Measurements from ENCODE around the gene UBE2F.
A peak's percentile ranks its signal among the peaks of the same experiment; 100 is the strongest.
"Not testable (repeated sequence)": the region's sequence is repeated elsewhere in the genome, so short reads cannot be mapped to it uniquely, and the experiment has no call there.

UBE2F gene

DNA sequence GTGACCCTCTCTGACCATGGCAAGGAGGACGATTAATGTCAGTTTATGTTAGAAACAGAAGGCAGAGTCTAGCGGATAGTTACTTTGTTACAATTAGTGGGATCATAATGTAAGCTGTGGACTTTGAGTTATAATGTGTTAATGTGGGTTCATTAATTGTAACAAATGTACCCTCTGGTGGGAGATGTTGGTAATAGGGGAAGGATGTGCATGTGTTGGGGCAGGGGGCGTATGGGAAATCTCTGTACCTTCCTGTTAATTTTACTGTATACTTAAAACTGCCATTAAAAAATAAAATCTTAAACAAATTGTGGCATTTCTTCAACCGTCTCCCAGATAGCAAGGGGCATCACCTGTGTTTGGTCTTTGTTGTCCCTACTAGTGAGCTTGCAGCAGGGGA lies 4.8 kb downstream of the UBE2F start:
- DNase-seq (ENCODE audit: low spot score in 2 of 2): no peak
- H3K4me1 Mint-ChIP-seq: peaks cover 54% of the 10 kb centered on the region
- no peaks in the 10 kb centered on the region for H3K9me3 Mint-ChIP-seq
- H3K27me3 Mint-ChIP-seq: no peaks in the 10 kb centered on the region
- peaks cover 15% of the 10 kb centered on the region for H3K36me3 Mint-ChIP-seq (ENCODE audit: insufficient read depth)
- H3K4me3 Mint-ChIP-seq: no peak overlapping the region
- no peak overlapping the region for H3K27ac Mint-ChIP-seq (ENCODE audit: low read depth)
- no peak for ATAC-seq (replicated peaks; ENCODE audit: extremely low read depth, poor library complexity, severe bottlenecking)

GRCh38 chr2:237972211-237972610 lies 5.4 kb downstream of the UBE2F start:
- no peak overlapping the region for H3K27ac Mint-ChIP-seq (ENCODE audit: low read depth)
- DNase-seq (ENCODE audit: low spot score in 2 of 2): no peak
- peaks cover 13% of the 10 kb centered on the region for H3K36me3 Mint-ChIP-seq (ENCODE audit: insufficient read depth)
- H3K4me3 Mint-ChIP-seq: no peak overlapping the region
- no peaks in the 10 kb centered on the region for H3K9me3 Mint-ChIP-seq
- H3K4me1 Mint-ChIP-seq: peaks cover 55% of the 10 kb centered on the region
- ATAC-seq (replicated peaks; ENCODE audit: extremely low read depth, poor library complexity, severe bottlenecking): no peak
- H3K27me3 Mint-ChIP-seq: no peaks in the 10 kb centered on the region

DNA sequence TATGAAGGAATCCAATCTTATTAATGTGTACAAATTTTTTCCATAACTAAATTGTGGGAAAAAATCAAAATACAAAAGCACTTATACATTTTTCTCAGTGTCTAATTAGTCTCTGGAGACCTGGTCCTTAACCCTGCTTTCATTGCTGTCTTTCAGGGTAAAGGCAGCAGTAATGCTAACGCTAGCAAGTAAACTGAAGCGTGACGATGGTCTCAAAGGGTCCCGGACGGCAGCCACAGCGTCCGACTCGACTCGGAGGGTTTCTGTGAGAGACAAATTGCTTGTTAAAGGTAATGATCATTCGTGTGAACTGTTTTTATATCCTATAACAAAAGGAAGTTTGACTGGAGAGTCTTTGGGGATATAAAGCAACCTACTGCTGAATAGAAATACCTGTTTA lies 6.1 kb downstream of the UBE2F start:
- no peak for DNase-seq (ENCODE audit: low spot score in 2 of 2)
- no peak overlapping the region for H3K4me3 Mint-ChIP-seq
- peaks cover 58% of the 10 kb centered on the region for H3K4me1 Mint-ChIP-seq
- H3K27ac Mint-ChIP-seq (ENCODE audit: low read depth): no peak overlapping the region
- no peaks in the 10 kb centered on the region for H3K9me3 Mint-ChIP-seq
- no peaks in the 10 kb centered on the region for H3K27me3 Mint-ChIP-seq
- peaks cover 13% of the 10 kb centered on the region for H3K36me3 Mint-ChIP-seq (ENCODE audit: insufficient read depth)
- ATAC-seq (replicated peaks; ENCODE audit: extremely low read depth, poor library complexity, severe bottlenecking): no peak

DNA sequence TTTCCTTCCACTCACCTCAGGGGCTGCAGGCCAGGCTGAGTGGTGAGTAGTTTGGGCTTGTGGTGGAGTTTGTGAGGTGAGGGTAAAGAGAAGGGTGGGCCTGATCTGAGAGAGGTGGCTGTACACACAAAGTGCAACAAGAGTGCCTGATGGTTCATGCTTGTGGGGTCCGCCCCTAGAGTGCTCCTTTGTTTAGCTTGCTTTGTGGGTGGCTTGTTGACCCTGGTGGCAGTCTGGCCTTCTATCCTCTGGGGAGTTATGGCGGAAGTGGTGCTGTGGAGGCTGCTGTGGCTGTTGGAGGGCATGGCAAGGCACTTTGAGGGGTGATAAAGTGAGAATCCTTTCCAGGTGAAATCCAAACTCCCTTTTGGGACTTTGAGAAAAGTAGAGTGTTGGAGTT lies 10.6 kb downstream of the UBE2F start:
- H3K36me3 Mint-ChIP-seq (ENCODE audit: insufficient read depth): peaks cover 18% of the 10 kb centered on the region
- H3K27me3 Mint-ChIP-seq: no peaks in the 10 kb centered on the region
- peak overlapping the region; percentile 56 for H3K27ac Mint-ChIP-seq (ENCODE audit: low read depth)
- H3K4me1 Mint-ChIP-seq: peaks cover 56% of the 10 kb centered on the region
- no peaks in the 10 kb centered on the region for H3K9me3 Mint-ChIP-seq
- ATAC-seq (replicated peaks; ENCODE audit: extremely low read depth, poor library complexity, severe bottlenecking): no peak
- no peak overlapping the region for H3K4me3 Mint-ChIP-seq
- no peak for DNase-seq (ENCODE audit: low spot score in 2 of 2)

DNA sequence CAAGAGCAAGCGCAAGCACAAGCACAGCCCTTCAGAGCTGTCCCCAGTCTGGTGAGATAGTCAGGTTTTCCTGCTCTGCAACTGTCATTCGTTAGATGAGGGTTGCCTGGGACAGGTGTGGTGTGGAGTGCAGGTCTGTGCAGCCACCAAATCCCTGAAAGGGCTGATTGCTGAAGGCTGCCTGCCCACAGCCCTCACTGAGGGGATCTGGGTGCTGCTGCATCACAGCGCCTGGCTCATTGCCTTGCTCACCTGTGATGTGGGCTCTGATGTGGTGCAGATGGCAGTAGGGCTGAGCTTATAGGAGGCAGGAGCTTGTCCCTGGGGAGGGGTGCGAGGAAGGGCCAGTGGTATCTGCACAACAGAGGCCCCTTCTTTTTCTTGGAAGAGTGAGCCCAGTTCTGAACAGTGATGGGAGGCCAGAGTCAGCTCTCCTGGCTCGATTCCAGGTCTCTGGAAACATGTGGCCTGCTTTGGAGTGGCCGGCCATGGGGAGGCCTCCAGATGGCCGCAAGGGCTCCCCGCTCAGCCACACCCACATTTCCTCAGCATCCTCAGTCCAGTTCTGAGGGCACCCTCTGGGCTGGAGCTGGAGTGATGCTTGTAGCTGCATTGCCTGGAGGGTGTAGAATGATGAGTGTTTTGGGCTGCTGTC lies 11.4 kb downstream of the UBE2F start:
- Mint-ChIP-seq H3K36me3 (ENCODE audit: insufficient read depth) (peaks cover 18% of the 10 kb centered on the region), H3K27ac (ENCODE audit: low read depth) (peak overlapping the region; percentile 56), H3K9me3 (no peaks in the 10 kb centered on the region), H3K4me3 (no peak overlapping the region), H3K27me3 (no peaks in the 10 kb centered on the region), H3K4me1 (peaks cover 61% of the 10 kb centered on the region)
- DNase-seq (ENCODE audit: low spot score in 2 of 2): no peak
- ATAC-seq (replicated peaks; ENCODE audit: extremely low read depth, poor library complexity, severe bottlenecking): no peak

- no peak for ATAC-seq (replicated peaks; ENCODE audit: extremely low read depth, poor library complexity, severe bottlenecking)
- no peaks in the 10 kb centered on the region for H3K27me3 Mint-ChIP-seq
- H3K4me3 Mint-ChIP-seq: no peak overlapping the region
Observed at GRCh38 chr2:237979331-237979730, 12.5 kb downstream of the UBE2F start.

GRCh38 chr2:237980087-237980486 lies 13.3 kb downstream of the UBE2F start:
- H3K4me3 Mint-ChIP-seq: no peak overlapping the region
- peaks cover 75% of the 10 kb centered on the region for H3K4me1 Mint-ChIP-seq
- ATAC-seq (replicated peaks; ENCODE audit: extremely low read depth, poor library complexity, severe bottlenecking): no peak
- no peaks in the 10 kb centered on the region for H3K27me3 Mint-ChIP-seq
- peak overlapping the region; percentile 77 for H3K27ac Mint-ChIP-seq (ENCODE audit: low read depth)
- no peak for DNase-seq (ENCODE audit: low spot score in 2 of 2)
- H3K9me3 Mint-ChIP-seq: no peaks in the 10 kb centered on the region
- peaks cover 10% of the 10 kb centered on the region for H3K36me3 Mint-ChIP-seq (ENCODE audit: insufficient read depth)

More at GRCh38 chr2:237979331-237979730, 12.5 kb downstream of the UBE2F start:
- no peak for DNase-seq (ENCODE audit: low spot score in 2 of 2)
- H3K4me1 Mint-ChIP-seq: peaks cover 69% of the 10 kb centered on the region
- peak overlapping the region; percentile 77 for H3K27ac Mint-ChIP-seq (ENCODE audit: low read depth)
- H3K9me3 Mint-ChIP-seq: no peaks in the 10 kb centered on the region
- H3K36me3 Mint-ChIP-seq (ENCODE audit: insufficient read depth): peaks cover 14% of the 10 kb centered on the region

- no peak for ATAC-seq (replicated peaks; ENCODE audit: extremely low read depth, poor library complexity, severe bottlenecking)
- H3K4me3 Mint-ChIP-seq: no peak overlapping the region
- H3K4me1 Mint-ChIP-seq: peaks cover 78% of the 10 kb centered on the region
- peak overlapping the region; percentile 67 for H3K27ac Mint-ChIP-seq (ENCODE audit: low read depth)
- H3K27me3 Mint-ChIP-seq: no peaks in the 10 kb centered on the region
- no peaks in the 10 kb centered on the region for H3K9me3 Mint-ChIP-seq
- peaks cover 9% of the 10 kb centered on the region for H3K36me3 Mint-ChIP-seq (ENCODE audit: insufficient read depth)
- DNase-seq (ENCODE audit: low spot score in 2 of 2): no peak
Observed at GRCh38 chr2:237980751-237981150, 13.9 kb downstream of the UBE2F start.

DNA sequence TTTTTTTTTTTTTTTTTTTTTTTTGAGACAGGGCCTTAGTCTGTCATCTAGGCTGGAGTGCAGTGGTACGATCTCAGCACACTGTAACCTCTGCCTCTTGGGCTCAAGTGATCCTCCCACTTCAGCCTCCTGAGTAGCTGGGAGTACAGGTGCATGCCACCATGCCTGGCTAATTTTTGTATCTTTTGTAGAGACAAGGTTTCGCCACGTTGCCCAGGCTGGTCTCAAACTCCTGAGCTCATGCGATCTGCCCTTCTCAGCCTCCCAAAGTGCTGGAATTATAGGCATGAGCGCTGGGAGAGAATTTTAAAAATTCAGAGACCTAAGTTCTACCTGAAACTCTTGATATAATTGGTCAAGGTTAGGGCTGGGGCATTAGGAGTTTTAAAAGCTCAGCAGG lies 14.8 kb downstream of the UBE2F start:
- not testable (repeated sequence) for H3K27ac Mint-ChIP-seq (ENCODE audit: low read depth); H3K9me3 Mint-ChIP-seq; H3K27me3 Mint-ChIP-seq; H3K36me3 Mint-ChIP-seq (ENCODE audit: insufficient read depth); H3K4me3 Mint-ChIP-seq; ATAC-seq (replicated peaks; ENCODE audit: extremely low read depth, poor library complexity, severe bottlenecking); DNase-seq (ENCODE audit: low spot score in 2 of 2)
- peaks cover 74% of the 10 kb centered on the region for H3K4me1 Mint-ChIP-seq

DNA sequence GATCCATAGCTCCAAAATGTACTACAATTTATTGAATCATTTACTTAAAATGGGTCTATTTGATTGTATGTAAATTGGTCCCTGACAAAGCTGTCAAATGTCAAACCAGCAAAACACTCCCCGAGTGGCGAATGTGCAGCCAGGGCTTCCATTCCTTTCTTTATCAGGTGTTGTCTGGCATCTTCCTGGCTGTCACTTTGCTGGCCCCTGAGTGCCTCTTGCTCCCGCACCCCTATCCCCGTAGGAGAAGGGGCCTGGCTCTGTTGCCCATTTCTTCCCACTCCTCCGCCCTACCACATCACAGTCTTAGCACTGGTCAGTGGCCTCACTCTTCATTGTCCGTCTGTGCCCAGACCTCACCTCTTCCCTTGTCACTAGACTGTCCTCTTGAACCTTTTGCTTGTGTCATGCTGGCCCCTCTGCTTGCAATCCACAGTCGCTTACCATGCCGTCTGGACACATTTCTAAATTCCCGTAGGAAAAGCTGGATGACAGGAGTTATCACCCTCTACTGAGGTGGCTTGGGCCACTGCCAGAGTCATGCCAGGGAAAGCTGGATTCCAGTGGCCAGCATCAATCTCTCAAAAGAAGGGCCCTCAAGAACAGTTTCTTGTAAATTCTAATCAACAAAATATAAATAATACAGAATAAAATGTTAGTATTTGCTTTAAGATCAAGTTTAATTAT lies 15.4 kb downstream of the UBE2F start:
- Mint-ChIP-seq H3K4me1 (peaks cover 75% of the 10 kb centered on the region), H3K9me3 (no peaks in the 10 kb centered on the region), H3K36me3 (ENCODE audit: insufficient read depth) (peaks cover 9% of the 10 kb centered on the region), H3K27ac (ENCODE audit: low read depth) (no peak overlapping the region), H3K27me3 (no peaks in the 10 kb centered on the region), H3K4me3 (no peak overlapping the region)
- DNase-seq (ENCODE audit: low spot score in 2 of 2) (no peak), ATAC-seq (replicated peaks; ENCODE audit: extremely low read depth, poor library complexity, severe bottlenecking) (no peak)

DNA sequence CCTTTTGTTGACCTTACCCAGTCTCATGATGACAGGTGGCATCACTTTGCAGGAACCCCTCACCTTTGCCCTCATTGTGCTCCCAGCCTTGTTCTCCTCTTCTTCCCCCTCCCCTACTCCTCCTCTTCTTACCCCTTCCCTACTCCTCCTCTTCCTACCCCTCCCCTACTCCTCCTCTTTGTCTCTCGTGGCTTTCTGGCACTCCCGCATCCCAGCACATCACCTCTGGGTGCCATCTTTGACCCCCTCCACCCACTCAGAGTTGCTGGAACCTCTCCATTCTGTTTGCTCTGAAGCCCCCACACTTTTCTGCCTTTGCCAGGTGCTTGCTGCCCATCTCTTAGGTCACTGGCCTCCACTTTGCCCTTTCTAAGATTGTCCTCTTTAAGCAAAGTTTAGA lies 17.1 kb downstream of the UBE2F start:
- Mint-ChIP-seq H3K9me3 (no peaks in the 10 kb centered on the region), H3K4me1 (peaks cover 67% of the 10 kb centered on the region)
- ATAC-seq (replicated peaks; ENCODE audit: extremely low read depth, poor library complexity, severe bottlenecking): no peak

GRCh38 chr2:237987268-237987667 lies 20.5 kb downstream of the UBE2F start:
- Mint-ChIP-seq H3K27ac (ENCODE audit: low read depth) (peak overlapping the region; percentile 45), H3K4me3 (no peak overlapping the region), H3K27me3 (no peaks in the 10 kb centered on the region), H3K9me3 (no peaks in the 10 kb centered on the region), H3K36me3 (ENCODE audit: insufficient read depth) (peaks cover 23% of the 10 kb centered on the region), H3K4me1 (peaks cover 42% of the 10 kb centered on the region)
- DNase-seq (ENCODE audit: low spot score in 2 of 2): no peak
- ATAC-seq (replicated peaks; ENCODE audit: extremely low read depth, poor library complexity, severe bottlenecking): no peak

More for the DNA sequence above, 17.1 kb downstream of the UBE2F start:
- H3K36me3 Mint-ChIP-seq (ENCODE audit: insufficient read depth): peaks cover 17% of the 10 kb centered on the region
- DNase-seq (ENCODE audit: low spot score in 2 of 2): no peak
- H3K4me3 Mint-ChIP-seq: no peak overlapping the region
- no peak overlapping the region for H3K27ac Mint-ChIP-seq (ENCODE audit: low read depth)
- H3K27me3 Mint-ChIP-seq: no peaks in the 10 kb centered on the region

DNA sequence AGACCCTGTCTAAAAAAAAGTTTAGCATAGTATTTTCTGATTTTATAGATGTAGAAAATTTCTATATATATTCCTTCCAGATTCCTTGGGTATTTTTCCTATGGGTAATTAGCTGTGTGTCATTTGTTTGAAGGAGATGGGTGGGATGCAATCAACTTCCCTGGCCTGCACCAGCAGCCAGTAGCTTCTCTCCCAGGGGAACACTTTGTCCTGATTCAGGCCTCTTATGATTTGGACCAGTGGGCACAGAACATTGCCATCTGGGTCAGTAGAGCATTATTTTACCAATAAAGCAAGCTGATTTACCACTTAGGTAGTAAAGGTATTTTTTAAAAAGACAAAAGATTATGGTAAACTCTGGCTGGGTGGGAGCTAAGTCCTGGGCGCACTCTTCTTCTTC lies 26.9 kb downstream of the UBE2F start:
- peaks cover 24% of the 10 kb centered on the region for H3K36me3 Mint-ChIP-seq (ENCODE audit: insufficient read depth)
- no peak for DNase-seq (ENCODE audit: low spot score in 2 of 2)
- H3K27ac Mint-ChIP-seq (ENCODE audit: low read depth): no peak overlapping the region
- no peaks in the 10 kb centered on the region for H3K9me3 Mint-ChIP-seq
- H3K4me3 Mint-ChIP-seq: no peak overlapping the region
- ATAC-seq (replicated peaks; ENCODE audit: extremely low read depth, poor library complexity, severe bottlenecking): no peak
- H3K27me3 Mint-ChIP-seq: no peaks in the 10 kb centered on the region
- peaks cover 26% of the 10 kb centered on the region for H3K4me1 Mint-ChIP-seq
